GM19240 (cell line): Measurements from ENCODE around the gene ZBTB37.
A peak's percentile ranks its signal among the peaks of the same experiment; 100 is the strongest.
"Not testable (repeated sequence)": the region's sequence is repeated elsewhere in the genome, so short reads cannot be mapped to it uniquely, and the experiment has no call there.

Source experiments
- DNase-seq: peaks from one replicate; pipeline ENCODE4 v3.0.0; 2011; ENCODE audit warnings: low spot score; ENCODE audit not compliant: insufficient read length

Gene ZBTB37, protein sequence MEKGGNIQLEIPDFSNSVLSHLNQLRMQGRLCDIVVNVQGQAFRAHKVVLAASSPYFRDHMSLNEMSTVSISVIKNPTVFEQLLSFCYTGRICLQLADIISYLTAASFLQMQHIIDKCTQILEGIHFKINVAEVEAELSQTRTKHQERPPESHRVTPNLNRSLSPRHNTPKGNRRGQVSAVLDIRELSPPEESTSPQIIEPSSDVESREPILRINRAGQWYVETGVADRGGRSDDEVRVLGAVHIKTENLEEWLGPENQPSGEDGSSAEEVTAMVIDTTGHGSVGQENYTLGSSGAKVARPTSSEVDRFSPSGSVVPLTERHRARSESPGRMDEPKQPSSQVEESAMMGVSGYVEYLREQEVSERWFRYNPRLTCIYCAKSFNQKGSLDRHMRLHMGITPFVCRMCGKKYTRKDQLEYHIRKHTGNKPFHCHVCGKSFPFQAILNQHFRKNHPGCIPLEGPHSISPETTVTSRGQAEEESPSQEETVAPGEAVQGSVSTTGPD

GRCh38 chr1:173868266-173869020 lies at the start of gene ZBTB37:
ZBTB37 (plus strand) TSS chr1:173868380; CDS start chr1:173870226, 1,846 bp downstream.
- DNase-seq, result peak; percentile 53

DNA sequence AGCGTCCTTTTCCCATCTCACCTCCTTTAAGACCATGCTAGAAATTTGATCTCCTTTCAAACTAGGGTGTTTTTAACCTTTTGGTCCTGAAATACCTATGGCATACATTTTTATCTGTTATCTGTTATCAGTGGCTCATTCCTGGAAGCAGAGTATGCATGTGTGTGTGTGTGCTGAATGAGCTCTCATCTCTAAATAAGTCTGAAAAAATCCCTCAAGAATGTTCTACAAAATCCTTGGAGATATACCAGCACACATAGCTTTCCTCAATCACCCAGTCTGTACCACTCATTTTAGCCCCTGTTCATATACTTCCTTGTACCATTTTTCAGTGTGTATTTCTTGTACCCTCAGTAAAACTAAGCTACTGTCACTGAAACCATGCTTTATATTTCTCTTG lies 49.7 kb upstream of the ZBTB37 start:
- DNase-seq, result no peak

GRCh38 chr1:173821680-173822079 lies 46.5 kb upstream of the ZBTB37 start:
- no peak for DNase-seq

DNA sequence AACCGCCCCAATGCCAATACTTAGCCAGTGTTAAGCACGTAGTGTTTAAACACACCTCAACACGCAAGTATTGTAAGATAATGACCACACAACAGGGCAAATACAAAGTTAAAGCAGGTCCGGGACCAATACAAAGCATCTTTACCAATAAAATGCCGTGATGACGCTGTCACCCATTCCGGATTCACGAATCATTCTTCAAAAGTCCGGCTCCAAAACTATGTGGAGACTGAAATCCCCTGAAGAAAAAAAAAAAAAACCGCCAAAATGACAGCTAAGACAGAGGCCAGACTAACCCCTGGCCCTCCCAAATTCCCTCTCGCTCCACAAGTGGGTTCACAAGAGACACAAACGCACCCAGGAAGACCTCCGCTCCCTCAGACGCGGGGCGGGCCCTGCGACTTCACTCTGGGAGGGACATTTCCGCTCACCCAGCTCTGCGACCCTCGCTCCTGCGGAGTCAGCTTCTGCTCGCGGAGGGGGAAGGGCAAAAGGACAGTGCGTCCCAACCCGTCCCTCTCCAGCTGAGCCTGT lies 44.3 kb upstream of the ZBTB37 start:
- DNase-seq, result no peak

DNA sequence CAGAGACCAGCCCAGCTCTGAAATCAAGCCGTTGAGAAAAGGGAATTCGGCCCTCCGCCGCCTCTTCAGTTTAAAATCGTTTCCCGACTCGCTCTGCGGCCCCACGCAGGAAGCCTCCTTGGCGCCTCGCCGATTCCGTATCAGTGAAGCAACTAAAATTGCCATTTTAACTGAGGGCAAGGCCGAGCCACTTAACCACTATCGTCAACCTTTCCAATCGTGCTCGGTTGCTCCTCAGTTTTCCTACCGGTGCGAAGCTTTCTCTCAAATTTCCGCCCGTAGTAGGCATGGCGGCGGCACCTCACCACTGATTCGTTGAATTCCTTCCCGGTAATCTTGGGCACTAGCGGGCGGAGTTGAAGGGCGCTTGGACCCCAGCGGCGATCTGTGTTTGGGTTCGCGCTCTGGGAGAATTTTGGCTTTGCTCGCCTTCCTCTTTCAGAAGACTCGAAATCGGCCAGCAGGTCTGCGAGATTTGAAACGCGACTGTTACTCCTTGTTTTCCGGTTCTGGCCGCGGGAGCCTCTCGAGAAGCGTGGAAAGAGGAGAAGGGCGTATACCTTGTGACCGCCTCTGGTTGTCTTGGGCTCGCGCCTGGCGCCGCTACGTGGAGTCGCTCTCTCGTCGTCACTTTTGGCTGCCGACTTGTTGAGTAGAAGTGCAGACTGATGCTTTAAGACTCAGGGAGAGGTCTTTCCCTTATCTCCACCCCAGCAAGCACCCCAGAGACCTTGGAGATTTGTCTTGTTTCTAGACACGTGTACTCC lies 43.7 kb upstream of the ZBTB37 start, which contains the start of the genes CENPL and DARS2:
CENPL (minus strand) TSS at position 569 of the 767 bp plus-strand sequence. CDS start 13,584 bp downstream, outside the sequence.
DARS2 (plus strand) TSS at position 359 of the 767 bp plus-strand sequence. CDS start 557 bp downstream, outside the sequence.
- DNase-seq, result peak; percentile 52

DNA sequence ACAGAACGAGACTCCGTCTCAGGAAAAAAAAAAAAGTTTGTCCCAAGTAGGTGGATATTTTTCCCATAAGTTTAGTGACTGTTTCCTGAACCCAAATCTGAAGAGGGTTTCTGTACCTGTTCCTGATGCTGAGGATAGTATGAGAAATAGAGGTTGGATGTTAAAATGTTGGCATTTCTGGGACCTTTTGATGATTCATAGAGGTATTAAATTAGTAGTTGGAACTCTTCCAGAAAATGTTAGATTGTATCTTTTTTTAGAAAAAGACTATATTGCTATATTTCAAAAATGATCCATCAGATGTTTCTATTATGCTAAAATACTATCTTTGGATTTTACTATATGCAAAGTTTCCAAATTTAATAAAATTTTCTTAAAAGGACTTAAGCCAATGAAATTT lies 40.6 kb upstream of the ZBTB37 start:
- DNase-seq, result no peak

DNA sequence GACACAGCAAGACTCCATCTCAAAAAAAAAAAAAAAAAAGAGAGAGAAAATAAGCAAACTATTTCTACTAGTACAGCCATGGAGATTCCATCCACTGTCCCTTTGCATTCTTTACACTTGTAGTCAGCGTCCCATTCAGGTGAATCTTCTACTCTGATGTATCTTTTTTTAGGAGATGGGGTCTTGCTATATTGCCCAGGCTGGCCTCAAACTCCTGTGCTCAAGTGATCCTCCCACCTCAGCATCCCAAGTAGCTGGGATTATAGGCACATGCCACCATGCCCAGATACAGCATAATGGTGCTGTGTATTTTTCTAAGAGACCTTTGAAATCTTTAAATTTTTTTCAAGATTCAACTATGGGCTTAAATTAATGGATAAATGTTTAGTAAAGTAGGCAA lies 35.4 kb upstream of the ZBTB37 start:
- no peak for DNase-seq

DNA sequence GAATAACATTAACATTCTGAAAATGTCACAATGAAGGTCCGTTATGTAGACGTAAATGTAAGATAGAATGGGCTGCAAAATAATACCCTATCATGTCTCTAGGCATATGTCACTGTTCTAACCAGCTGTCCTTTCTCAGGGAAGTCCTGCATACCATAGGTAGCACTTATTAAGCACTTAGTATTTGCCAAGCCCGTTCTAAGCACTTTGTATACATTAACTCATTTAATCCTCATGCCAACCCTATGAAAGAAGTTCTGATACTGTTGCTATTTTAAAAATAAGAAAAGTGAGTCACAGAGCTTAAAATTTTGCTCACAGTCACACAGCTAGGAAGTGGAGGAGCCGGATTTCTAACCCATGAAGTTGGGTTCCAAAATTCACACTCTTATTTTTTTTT lies 16.1 kb upstream of the ZBTB37 start:
- no peak for DNase-seq

GRCh38 chr1:173853074-173853473 lies 15.1 kb upstream of the ZBTB37 start:
- no peak for DNase-seq

GRCh38 chr1:173856014-173856413 lies 12.2 kb upstream of the ZBTB37 start:
- DNase-seq, result no peak

DNA sequence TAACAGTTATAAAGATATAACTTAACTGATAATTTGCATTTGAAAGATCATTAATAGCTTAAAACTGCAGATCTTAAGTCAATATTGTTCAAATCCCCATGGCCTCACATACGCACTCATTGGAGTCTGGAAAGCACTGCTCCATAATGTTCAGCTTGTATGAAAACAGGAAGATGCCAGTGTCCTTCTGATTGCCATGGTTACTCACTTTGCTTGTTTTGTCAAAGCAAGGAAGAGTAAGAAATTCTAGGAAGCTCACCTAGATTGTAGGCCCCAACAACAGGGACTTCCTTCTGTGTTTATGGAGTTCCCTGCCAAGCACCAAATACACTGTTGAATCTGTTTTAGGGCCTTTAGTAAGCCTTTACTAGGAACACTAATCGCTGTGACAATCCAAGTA lies 11.3 kb upstream of the ZBTB37 start:
- no peak for DNase-seq

DNA sequence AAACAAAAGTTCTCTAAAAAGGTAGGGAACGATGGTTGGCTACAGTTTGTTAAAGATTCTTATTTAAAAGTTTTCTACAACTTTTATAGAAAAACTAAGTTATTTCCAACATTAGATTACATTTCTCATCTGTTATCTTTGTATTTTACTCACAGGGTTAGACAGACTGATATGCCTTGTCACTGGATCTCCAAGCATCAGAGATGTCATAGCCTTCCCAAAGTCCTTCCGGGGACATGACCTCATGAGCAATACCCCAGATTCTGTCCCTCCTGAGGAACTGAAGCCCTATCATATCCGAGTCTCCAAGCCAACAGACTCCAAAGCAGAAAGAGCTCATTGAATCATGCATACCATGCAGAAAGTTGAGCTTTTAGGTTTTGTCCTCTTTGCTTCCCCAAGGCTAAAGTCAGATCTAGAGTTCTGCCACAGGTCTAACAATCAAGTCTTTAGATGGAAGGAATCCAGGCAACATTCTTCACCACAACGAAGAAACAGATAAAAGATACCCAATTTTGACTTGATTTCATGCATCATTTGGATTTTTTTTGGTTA lies 10.7 kb upstream of the ZBTB37 start:
- DNase-seq, result no peak

- not testable (repeated sequence) for DNase-seq
These were observed 8.6 kb upstream of the ZBTB37 start for GRCh38 chr1:173859547-173859946.

- no peak for DNase-seq
These were observed 8.1 kb upstream of the ZBTB37 start for GRCh38 chr1:173860065-173860464.

GRCh38 chr1:173861731-173862145 lies 6.4 kb upstream of the ZBTB37 start:
- DNase-seq, result no peak

DNA sequence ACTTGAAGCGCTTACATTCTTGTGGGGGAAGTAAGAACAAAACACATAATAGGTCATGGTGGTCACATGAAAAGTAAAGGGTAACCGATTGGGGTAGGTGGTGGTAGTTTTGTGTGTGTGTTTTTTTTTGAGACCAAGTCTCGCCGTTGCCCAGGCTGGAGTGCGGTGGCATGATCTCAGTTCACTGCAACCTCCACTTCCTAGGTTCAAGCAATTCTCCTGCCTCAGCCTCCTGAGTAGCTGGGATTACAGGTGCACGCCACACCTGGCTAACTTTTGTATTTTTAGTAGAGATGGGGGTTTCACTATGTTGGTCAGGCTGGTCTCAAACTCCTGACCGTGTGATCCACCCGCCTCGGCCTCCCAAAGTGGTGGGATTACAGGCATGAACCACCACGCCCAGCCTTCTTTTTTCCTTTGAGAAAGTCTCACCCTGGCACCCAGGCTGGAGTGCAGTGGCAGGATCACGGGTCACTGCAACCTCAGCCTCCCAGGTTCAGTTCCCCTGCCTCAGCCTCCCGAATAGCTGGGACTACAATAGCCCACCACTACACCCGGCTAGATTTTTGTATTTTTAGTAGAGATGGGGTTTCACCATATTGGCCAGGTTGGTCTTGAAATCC lies 5.9 kb upstream of the ZBTB37 start:
- not testable (repeated sequence) for DNase-seq

DNA sequence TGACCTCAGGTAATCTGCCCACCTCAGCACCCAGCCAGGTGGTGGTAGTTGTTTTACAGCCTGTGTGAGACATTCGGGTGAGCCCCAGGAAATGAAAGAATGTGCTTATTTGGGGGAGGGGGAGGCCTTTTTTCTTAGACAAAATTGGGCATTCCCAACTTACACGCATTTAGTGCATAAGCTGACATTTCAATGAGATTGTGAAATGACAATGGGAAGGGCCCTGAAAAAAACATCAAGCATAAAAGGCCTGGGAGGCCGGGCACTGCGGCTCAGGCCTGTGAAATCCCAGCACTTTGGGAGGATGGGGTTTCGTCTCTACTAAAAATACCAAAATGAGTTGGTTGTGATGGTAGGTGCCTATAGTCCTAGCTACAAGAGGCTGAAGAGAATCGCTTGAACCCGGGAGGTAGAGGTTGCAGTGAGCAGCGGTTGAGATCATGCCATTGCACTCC lies 5.4 kb upstream of the ZBTB37 start:
- no peak for DNase-seq

DNA sequence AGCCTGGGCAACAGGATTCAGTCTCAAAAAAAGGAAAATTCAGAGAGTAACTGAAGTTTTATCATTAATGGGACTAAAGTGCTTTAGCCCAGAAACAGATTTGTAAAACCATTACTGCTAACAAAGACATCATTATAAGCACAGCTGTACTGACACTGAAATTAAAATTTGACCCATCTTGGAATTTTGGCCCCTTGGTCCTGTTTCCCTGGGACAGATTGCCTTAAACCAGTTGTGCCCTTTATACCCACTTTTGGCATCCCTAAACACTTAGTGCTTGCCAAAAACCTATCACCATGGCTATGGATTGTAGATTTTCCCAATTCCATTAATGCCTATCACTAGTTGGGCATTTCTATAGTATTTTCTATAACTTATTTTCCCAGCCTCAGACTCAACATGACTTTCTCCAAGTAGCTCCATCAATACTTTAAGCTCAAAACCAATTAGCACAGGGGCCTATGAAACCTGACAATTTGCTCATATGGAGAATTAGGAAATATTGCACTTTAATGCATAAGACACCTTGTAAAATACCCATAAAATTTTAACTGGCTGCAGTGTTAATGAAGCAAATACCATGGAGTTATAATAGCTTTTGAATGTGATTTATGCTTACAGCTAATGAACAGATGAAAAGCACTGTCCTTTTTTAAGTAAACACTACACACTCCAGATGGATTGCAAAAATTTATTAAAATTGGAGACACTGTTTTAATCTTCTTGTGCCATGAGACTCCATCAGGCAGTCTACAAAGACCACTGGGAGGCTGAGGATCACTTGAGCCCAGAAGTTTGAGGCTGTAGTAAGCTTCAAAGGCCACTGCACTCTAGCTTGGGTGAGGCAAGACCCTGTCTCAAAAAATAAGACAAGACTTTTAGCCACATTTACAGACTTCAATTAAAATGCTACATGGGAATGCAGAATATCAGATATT lies 4.7 kb upstream of the ZBTB37 start:
- DNase-seq, result no peak
